Activated CD4-positive, CD25-positive, alpha-beta regulatory T cell treated with anti-CD3 and anti-CD28 coated beads, Interleukin-2, amount 50 U/mL, for 16 hours (primary cell): ENCODE measurements around the gene ECI1.
"Not testable (repeated sequence)": the region's sequence is repeated elsewhere in the genome, so short reads cannot be mapped to it uniquely, and the experiment has no call there.

Source experiments
- DNase-seq: peaks from one replicate; pipeline ENCODE4 v3.0.0-alpha.2; 2020; ENCODE audit warnings: low read depth, low spot score

The ECI1 gene

DNA sequence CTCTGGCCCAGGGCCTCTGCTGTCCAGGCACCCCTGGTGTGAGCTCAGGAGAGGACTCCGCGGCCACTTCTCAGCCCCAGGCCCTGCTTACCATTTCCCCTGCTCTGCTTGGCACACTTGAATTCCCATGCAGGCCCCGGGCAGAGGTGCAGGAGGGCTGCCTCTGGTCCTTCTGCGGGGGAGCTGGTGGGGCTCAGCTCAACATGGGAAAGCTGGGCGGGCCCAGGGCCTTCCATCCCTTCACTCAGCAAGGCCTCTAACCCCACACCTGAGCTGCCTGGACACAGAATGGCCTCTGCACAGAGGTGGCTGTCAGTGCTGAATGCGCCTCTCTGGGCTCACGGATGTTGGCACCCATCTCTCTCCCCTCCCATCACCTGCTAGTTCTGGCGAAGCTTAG, 29.1 kb upstream of the ECI1 start:
- no peak for DNase-seq

DNA sequence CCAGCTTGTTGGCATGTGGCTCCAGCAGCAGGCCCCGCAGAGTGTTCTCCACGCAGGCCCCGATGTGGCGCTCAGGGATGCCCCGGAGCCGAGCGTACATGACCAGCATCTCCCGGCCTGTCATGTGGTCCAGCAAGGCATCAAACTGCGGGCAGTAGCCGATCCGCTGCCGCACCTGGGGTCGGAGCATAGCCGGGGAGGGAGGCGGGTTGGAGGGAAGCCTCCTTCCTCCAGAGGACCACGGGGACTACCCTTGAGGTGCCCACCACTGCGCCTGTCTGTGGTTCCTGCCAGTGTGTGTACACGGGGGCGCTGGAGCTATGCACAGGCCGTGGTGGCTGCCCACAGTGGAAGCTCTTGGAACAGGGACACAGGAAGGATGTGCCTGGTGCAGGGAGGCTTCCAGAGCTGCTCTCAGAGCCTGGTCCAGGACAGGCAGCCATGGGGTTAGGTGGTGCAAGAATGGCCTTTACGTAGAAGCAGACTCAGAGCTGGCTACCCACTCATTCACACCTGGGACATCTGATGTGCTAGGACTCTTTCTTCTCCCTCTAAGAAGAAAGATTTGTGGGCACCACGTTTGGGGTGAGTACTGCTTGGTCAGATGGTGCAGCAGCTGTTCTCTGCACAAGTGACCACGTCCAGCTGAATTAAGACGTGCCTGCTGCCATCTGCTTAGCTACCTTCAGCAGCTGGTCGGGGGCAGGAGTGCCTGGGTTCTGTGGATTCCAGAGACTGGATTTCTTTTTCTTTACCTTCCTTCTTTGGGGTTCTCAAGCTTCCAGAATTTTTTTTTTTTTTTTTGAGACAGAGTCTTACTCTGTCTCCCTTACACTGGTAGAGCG, 27.8 kb upstream of the ECI1 start:
- DNase-seq = no peak

DNA sequence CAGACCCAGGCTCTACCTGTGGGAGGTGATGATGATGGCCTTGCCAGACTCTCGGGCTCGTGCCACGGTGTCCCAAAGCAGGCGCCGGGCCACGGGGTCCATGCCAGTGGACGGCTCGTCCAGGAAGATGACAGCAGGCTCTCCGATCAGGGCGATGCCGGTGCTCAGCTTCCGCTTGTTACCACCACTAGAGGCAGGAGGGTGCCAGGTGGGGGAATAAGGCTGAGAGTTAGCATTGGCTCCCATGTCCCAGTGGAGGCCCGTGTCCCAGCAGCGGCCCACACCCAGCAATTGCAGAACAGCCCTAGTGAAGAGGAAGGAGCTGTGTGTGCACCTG, 26.9 kb upstream of the ECI1 start:
- DNase-seq = no peak

DNA sequence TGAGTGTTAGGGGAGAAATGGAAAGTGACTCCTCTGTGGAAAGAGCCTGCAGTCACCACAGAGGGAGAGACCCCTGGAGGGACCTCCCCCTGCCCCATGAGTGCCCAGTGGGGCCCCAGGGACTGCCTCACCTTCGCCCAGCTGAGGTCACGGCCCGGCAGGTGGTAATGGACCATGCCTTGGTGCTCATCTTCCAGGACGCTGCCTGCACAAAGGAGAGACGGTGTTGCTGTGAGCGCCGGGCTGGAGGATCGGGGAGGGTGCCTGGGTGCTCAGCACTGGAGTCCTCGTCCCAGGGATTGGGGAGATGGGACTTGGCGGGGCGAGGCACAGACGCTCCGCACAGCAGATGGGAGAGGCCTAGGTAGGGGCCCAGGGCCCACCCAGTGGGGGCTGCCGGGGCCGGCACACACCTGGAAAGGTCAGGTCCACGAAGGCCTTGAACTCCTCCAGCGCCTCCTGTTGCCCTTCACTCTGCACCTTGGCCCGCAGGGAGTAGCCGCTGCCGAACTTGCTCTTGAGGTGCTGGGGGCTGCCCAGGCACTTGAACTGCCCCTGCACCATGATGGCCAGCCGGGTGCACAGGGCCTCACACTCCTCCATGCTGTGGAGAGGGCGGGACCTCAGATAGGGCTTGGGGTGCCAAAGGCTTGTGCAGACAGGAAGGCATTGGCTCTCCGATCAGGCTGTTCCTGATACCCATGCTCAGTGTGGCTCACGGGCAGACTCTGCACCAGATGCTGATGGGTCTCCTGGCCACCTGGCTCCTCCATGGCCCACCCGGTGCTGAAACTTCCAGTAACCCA, 26.3 kb upstream of the ECI1 start:
- no peak for DNase-seq

DNA sequence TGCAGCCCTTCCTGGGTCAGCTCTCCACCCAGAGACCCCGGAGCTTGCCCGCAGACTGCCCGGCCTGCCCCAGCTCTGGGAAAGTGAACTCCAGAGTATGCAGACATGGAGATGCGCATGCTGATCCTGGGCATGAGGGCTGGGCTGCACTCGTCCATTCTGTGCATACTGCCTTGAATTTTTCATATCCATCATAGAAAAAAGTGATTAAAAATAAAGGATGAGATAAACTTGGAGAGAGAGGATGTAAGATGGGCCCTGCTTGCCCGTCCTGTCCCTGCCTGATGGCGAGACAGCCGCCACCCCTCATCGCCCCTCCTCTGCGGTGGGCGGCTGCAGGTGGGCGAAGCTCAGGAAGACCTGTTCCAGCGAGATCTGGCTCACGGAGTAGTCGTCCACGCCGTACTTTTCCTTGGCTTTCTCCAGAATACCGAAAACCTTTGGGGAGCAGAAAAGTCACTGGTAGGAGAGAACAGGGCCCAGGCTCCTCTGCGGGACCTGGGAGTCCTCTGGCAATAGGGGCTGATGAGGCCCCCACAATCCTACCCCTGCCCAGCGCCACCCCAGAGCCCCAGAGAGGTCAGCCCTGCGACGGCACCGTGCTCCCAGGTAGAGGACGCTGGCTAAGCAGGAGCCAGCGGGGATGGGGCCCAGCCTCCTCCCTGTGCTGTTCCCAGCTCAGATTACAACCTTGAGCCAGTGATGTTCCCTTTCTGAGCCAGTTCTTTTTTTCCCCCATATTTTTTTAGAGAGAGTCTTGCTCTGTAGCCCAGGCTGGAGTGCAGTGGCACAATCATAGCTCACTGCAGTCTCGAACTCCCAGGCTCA, 25.2 kb upstream of the ECI1 start:
- no peak for DNase-seq

DNA sequence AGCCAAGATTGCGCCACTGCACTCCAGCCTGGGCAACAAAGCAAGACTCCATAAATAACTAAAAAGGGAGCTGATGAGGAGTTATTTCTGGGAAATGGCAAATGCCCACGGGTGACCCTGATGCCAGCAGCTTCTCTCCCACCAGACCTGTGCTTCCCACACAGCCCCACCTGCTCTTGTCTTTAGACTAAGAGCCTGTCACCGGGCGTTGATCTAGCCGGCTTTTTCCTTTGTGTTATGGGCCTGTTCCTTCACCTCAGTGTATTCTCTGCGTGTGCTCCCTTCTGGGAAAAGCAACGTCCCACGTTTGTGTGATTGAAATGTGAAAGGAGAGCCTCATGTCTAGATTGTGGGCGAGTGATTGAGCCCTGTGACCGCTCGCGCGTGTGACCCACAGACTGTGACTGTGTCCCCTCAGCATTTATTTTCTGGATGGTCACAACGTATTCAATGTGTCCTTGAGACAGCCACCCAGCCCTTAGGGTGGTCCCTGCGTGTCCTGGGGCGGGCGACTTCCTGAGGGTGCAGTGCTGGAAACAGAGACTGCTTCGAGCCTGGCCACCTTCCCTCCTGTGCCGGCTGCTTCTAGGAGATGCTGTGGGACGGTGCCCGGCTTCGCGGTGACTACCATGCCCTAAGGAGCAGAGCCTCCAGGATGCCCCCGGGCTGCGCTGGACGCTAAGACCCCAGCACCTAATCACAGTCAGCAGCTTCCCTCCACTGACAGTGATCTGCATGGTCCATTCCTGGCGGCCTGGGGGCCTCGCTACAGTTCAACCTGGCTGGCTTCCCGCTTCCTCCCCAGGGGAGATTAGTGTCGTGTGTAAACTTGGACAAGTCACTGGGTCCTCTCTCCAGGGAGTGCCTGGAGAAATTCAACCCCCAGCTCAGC, 24.3 kb upstream of the ECI1 start:
- no peak for DNase-seq

DNA sequence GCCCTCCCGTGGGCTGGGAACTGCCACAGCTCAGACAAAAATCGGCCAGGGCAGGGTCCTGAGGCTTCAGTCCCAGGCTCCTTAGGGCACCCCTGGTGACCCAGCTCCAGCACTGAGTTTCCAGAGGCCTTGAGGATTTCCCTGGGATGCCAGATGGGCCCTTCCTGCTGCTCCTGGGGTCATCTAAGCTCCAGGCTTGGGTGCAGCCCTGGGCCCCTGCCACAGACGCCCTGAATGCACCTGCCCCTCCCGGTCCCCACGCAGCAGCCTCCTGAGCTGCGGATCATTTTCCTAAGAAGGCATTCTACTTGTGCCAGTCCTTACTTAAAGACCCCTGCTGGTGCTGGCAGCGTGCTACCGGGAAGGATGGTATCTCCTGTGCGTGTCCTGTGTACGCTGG, 22.5 kb upstream of the ECI1 start:
- no peak for DNase-seq

DNA sequence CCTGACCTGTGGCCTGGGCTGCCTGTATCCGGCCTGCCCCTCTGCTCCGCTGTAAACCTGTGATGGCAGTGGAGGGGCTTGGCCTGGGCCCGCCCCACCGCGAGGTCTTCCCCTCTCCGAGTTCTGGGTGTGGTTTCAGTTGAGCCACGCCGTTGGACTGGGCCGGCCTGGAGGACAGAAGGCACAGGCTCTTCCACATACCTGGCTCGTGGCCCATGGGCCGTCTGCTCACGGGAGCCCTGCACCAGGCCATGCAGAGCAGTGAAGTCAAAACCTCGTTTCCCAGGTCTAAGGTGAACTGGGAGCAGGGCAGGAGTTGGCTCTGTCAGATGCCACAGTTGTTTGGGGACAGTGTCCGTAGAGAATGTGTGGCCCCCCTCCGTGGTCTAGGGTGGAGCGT, 22.1 kb upstream of the ECI1 start:
- DNase-seq = no peak

DNA sequence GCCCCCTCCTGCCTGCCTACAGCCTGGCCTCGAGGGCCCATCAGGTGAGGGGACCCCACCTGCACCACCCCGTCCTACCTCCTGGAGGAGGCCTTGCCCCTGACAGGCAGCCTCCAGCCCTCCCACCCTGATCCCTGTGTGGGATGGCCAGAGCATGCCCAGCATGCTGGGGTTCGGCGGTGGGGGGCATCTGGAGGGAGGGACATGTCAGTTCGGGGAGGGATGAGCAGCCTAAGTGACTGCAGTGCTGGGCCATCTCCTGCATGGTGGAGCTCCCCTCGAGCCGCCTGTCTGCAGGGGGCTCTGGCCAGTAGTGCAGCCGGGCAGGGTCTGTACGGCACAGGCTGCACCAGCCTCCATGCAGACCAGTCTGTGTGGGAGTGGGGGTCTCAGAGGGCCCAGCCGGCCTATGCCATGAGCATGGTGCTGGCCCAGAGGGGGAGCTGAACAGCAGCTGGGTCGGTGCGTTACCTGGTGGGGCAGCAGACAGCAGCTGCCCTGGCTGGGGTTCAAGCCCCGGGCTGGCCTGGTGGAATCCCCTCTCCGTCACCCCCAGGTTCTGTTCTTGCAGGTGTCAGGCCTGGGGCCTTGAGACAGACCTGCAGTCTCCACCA, 20.6 kb upstream of the ECI1 start:
- no peak for DNase-seq

DNA sequence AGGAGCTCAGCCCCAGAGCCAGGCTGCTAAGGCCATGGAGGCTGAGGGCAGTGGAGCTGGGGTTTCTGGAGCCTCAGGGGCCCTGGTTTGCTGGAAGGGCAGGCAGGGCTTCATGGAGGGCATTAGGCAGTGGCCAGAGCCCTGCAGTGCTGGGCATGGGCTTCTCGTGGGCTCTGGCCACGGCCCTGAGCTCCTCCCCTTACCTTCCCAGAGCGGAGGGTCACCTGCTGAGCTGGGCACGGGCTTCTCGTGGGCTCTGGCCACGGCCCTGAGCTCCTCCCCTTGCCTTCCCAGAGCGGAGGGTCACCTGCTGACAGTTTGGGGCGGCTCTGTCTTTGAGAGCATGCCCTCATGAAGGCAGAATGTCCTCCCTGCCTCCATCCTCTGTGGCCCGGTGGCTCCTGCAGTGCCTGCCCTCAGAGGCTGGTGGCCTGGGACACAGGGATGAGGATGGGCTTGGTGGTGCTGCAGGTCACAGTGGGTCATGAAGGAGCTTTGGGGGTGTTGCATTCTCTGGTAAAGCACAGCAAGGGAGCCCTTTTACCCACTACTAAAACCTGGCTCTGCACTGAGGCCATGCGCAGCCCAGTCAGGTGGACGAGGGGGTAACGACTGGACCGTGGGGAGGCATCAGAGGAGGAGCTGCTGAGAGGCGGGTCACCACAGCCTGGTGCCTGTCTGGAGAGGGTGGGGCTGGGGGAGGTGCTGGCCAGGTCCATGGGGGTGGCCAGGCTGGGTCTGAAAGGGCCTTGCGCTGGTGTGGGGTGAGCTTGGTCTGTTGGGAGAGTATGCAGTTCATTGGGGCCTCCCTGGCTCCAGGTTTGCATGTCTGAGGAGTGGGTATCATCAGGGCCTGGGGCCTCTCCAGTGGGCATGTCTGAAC, 19.4 kb upstream of the ECI1 start:
- DNase-seq = no peak

DNA sequence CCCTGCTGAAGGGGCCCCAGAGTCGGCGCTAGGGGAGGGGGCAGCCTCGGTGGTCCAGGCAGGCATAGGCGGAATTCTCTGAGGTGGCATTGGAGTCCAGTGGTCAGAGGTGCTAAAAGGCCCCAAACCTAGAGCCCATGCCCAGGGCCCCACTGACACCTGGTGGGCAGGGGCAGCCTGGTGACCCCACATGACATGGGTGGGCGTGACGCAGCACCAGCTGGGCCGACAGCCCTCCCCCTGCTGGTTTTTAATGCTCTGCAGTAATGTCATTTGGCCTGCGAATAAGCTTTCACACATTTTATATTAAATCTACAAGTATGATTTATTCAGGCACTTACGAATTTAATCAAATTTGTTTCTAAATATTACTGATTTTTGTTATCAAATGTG, 18.7 kb upstream of the ECI1 start:
- no peak for DNase-seq

DNA sequence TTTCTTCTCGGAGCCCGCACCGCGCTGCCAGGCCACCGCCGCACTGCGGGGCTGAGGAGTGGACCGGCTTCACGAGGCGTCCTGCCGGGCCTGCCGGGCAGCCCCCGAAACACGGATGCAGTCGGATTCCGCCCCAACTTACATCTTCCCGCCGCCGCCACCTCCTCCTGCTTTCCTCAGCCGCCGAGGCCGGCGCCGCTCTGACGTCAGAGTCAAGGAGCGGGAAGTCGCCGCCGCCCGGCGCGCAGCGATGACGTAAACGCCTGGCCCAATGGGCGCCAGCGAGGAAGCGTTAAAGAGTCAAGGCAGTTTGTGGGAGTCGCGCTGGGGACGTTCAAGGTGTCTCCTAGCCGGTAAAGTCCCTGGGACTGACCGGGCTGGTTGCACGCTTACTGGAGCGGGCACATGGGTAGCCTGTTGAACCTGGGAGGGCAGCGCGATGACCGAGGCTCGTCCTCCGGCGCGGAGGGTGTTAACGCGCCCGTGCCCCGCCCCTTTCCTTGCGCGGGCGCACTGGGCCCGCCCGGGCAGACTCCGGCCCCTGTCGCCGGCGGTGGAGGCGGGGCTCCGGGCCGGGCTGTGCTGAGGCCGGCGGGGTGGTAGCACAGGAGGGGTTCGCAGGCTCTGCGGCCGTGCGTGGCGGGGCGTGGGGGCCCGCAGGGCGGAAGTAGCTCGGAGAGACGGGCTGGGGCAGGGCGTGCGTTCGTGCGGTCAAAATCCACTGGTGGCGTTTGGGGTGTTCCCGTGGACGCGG, 16.7 kb upstream of the ECI1 start, which contains the start of gene RNPS1:
Gene RNPS1, minus strand, starts transcription at position 214 of the 754 bp plus-strand sequence. CDS start 3,483 bp downstream, outside the sequence.
- DNase-seq = peak; percentile 91

DNA sequence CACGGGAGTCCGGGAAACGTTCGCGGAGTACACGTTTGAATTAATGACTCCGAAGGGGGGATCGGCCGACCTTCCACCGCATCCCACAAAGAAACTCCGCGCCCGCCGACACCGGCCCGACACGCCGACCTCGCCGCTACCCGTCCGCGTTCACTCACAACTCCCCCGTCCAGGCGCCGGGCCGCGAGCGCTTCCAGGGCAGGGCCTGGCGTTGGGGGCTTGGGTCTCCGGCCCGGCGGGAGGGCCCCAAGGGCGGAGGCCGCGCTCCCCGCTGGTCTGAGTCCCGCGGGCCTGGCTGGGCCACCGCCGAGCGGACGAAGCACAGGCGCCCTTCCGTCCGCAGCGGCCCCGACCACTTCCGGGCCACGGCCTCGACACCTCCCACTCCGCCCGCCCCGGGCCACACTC, 16.1 kb upstream of the ECI1 start:
- not testable (repeated sequence) for DNase-seq

DNA sequence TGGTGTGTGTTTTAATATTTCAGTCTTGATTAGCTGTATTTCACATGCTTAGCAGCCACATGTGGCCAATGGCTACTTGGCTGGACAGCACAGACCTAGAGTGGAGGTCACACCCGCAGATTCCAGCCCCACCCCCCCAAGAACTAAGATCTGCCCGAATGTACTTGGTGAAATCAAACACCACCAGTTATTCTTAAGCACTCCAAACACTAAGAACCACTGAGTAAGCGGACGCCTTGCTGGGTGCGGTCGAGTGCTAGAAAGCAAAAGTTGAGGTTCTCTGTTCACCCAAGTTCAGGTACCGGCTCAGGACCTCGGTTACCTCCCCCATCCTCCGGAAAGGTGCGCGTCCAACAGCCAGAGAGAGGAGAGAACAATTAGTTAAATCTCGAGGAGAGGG, 15.5 kb upstream of the ECI1 start:
- not testable (repeated sequence) for DNase-seq

DNA sequence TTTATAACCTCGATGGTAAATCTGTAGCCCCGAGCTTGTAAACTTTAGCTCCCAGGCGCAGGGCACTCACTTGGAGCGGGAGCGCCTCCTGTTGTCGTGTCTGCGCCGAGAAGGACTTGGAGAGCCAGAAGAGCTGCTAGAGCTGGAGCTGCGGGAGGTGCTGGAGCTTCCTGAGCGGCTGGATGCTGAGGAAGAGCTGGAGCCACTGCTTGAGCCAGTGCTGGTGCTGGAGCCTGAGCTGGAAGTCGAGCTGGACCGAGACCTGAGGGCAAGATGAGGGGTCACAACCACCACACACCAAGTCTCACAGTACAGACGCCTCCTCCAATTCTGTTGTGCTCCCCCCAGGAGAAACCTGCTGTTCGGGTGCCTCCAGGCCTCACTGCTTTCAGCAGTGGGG, 11.6 kb upstream of the ECI1 start:
- DNase-seq = not testable (repeated sequence)

DNA sequence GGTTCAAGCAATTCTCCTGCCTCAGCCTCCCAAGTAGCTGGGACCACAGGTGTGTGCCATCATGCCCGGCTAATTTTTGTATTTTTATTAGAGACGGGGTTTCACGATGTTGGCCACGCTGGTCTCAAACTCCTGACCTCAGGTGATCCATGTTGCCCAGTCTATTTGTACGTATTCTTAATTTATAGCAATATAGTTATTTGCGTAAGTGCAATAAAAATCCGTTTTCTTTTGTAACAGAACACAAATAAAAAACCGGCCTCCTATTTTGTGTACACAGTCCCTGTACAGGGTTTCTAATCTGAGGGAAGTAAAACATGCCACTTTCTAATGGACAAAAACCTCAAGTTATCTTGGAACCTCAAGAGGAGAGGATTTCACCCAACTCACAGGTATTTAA, 8.9 kb upstream of the ECI1 start:
- DNase-seq = no peak

DNA sequence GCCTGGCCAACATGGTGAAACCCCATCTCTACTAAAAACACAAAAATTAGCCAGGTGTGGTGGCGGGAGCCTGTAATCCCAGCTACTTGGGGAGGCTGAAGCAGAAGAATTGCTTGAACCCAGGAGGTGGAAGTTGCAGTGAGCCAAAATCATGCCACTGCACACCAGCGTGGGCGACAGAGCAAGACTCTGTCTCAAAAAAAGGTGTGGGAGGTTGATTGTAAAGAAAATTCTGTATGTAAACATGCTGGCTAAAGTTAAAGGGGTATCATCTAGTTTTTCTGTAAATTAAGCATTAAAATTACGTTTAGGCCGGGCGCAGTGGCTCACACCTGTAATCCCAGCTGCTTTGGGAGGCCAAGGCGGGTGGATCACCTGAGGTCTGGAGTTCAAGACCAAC, 7.1 kb upstream of the ECI1 start:
- DNase-seq = not testable (repeated sequence)

DNA sequence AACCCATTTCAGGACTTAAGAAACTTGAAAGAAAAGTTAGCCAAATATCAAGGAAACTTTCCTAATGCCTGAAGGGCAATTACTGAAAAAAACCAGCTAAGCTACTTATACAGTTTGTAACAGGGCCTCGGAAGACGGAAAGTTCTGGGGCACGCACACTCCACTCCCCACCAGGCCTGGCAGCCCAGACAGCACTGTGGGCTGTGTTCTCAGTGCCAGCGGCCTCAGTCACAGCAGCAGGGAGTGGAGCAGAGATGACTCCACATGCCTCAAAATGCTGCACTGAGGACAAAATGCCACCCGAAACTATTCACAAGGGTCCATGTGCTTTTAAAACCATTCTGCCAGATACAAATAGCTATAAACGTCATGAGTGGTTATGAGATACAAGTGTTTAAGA, 6.3 kb upstream of the ECI1 start:
- DNase-seq = no peak
